Stimulated activated naive CD4-positive, alpha-beta T cell treated with Interleukin-2 at 50 U/mL for 16 hours (primary cell): ENCODE measurements around the gene ARHGAP28.
"Not testable (repeated sequence)": the region's sequence is repeated elsewhere in the genome, so short reads cannot be mapped to it uniquely, and the experiment has no call there.

ENCODE experiments used
- DNase-seq: peaks from one replicate; lab custom pipeline; 2025; lab: John Stamatoyannopoulos, UW

ARHGAP28 gene

GRCh38 chr18:6775237-6775636, 45.7 kb downstream of the ARHGAP28 start:
- DNase-seq, result no peak

- DNase-seq, result no peak
Observed at GRCh38 chr18:6775702-6776101, 46.2 kb downstream of the ARHGAP28 start.

GRCh38 chr18:6776188-6776587, 46.7 kb downstream of the ARHGAP28 start:
- DNase-seq, result no peak

- no peak for DNase-seq
Observed at GRCh38 chr18:6777509-6777908, 48.0 kb downstream of the ARHGAP28 start.

- no peak for DNase-seq
Observed at GRCh38 chr18:6778459-6779247, 49.1 kb downstream of the ARHGAP28 start.

- DNase-seq, result no peak
Observed at GRCh38 chr18:6781142-6781714, 51.7 kb downstream of the ARHGAP28 start.

GRCh38 chr18:6781796-6782195, 52.3 kb downstream of the ARHGAP28 start:
- DNase-seq, result no peak

GRCh38 chr18:6782861-6783260, 53.3 kb downstream of the ARHGAP28 start:
- DNase-seq, result no peak

- no peak for DNase-seq
Observed at GRCh38 chr18:6784046-6784445, 54.5 kb downstream of the ARHGAP28 start.

- DNase-seq, result no peak
Observed at GRCh38 chr18:6785001-6785400, 55.5 kb downstream of the ARHGAP28 start.

- DNase-seq, result no peak
Observed at GRCh38 chr18:6785411-6785810, 55.9 kb downstream of the ARHGAP28 start.

GRCh38 chr18:6792391-6792790, 62.9 kb downstream of the ARHGAP28 start:
- no peak for DNase-seq

GRCh38 chr18:6793455-6793854, 63.9 kb downstream of the ARHGAP28 start:
- DNase-seq, result no peak

- no peak for DNase-seq
Observed at GRCh38 chr18:6793986-6794385, 64.5 kb downstream of the ARHGAP28 start.

- no peak for DNase-seq
Observed at GRCh38 chr18:6795307-6795706, 65.8 kb downstream of the ARHGAP28 start.

GRCh38 chr18:6796511-6796910, 67.0 kb downstream of the ARHGAP28 start:
- no peak for DNase-seq

- DNase-seq, result no peak
Observed at GRCh38 chr18:6797171-6797570, 67.7 kb downstream of the ARHGAP28 start.

GRCh38 chr18:6798896-6799295, 69.4 kb downstream of the ARHGAP28 start:
- no peak for DNase-seq

- DNase-seq, result not testable (repeated sequence)
Observed at GRCh38 chr18:6800309-6800708, 70.8 kb downstream of the ARHGAP28 start.

- no peak for DNase-seq
Observed at GRCh38 chr18:6807515-6808257, 78.2 kb downstream of the ARHGAP28 start.

- DNase-seq, result no peak
Observed at GRCh38 chr18:6810191-6810590, 80.7 kb downstream of the ARHGAP28 start.

- no peak for DNase-seq
Observed at GRCh38 chr18:6811816-6812215, 82.3 kb downstream of the ARHGAP28 start.

GRCh38 chr18:6814882-6815425, 85.4 kb downstream of the ARHGAP28 start:
- DNase-seq, result no peak
